GM12865 (cell line): ENCODE measurements around the gene SLMAP.

Experiments used
- DNase-seq: peaks from one replicate; pipeline ENCODE4 v3.0.0; 2010; ENCODE audit warnings: low read depth
- H3K4me3 ChIP-seq: 2 replicates; pipeline ENCODE4 v1.5.1; 2011; ENCODE audit warnings: mild to moderate bottlenecking, low read depth, low read length, control low read depth
- TF ChIP-seq, protein P1 (sequence below): IDR thresholded peaks from 2 replicates; pipeline ENCODE4 v1.5.1; 2011; ENCODE audit warnings: low read length, control low read depth, low read depth, inconsistent platforms; ENCODE audit not compliant: insufficient read depth; ENCODE audit errors: missing control alignments

SLMAP gene

DNA sequence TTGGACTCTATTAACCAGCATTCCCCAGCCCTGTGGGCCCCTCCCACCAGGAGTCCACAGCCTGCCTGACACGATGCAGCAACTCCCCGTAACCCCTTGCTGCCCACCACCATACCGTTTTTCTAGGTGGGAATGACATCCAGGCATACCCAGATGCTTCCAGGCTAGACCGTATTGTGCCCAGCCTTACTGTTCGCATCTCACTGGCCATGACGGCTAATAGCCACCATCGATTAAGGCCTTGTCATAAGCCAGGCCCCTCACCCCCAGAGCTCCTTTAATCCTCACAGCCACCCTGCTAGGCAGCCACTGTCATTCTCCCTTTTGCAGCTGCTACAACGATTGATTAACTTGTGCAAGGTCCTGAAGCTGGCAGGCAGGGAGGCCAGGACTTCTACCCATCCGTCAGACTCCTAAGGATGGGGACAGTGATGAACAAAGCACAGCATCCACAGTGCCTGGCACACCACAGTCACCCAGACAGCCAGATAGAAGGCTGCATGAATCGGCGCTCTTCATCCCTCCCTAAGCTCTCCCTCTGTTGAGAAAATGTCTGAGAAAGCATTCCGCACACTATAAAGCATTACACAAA, 192.1 kb downstream of the SLMAP start:
- DNase-seq: no peak
- TF ChIP-seq, protein P1, sequence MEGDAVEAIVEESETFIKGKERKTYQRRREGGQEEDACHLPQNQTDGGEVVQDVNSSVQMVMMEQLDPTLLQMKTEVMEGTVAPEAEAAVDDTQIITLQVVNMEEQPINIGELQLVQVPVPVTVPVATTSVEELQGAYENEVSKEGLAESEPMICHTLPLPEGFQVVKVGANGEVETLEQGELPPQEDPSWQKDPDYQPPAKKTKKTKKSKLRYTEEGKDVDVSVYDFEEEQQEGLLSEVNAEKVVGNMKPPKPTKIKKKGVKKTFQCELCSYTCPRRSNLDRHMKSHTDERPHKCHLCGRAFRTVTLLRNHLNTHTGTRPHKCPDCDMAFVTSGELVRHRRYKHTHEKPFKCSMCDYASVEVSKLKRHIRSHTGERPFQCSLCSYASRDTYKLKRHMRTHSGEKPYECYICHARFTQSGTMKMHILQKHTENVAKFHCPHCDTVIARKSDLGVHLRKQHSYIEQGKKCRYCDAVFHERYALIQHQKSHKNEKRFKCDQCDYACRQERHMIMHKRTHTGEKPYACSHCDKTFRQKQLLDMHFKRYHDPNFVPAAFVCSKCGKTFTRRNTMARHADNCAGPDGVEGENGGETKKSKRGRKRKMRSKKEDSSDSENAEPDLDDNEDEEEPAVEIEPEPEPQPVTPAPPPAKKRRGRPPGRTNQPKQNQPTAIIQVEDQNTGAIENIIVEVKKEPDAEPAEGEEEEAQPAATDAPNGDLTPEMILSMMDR: no peak
- H3K4me3 ChIP-seq: no peak overlapping the region

DNA sequence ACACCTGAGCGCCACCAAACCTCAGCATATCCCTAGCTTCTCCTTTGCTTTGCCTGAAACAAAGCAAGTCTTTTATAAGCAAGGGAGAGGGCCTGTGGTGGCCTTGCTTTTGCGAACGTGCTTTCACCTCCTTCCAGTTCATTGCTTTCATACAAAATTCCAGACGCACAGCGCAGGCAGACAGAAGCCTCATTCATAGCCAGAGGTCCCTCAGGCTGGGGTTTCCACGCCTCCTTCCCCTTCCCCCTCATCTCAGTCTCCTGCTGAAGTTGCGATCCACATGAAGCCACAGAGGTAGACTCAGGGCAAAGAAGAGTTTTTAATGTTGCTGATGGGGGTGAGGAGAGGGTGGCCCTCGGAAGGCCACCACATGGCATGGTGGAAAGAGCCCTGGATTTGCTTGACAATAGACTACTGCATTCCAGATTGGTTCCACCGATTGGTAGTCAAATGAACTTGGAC, 192.7 kb downstream of the SLMAP start:
- TF ChIP-seq, protein P1: no peak
- no peak for DNase-seq
- no peak overlapping the region for H3K4me3 ChIP-seq

DNA sequence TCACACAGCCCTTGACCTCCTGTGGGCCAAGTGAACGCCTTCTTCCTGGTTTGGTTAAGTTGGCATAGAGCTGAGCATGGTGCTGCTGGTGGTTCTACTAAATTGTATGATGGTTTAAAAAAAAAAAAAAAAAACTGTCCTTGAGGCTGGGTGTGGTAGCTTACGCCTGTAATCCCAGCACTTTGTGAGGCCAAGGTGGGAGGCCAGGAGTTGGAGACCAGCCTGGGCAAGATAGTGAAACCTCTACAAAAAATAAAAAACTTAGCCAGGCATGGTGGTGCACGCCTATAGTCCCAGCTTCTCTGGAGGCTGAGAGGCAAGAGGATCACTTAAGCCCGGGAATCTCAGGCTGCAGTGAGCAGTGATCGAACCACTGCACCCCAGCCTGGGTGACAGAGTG, 193.2 kb downstream of the SLMAP start:
- TF ChIP-seq, protein P1: no peak
- no peak overlapping the region for H3K4me3 ChIP-seq
- no peak for DNase-seq

DNA sequence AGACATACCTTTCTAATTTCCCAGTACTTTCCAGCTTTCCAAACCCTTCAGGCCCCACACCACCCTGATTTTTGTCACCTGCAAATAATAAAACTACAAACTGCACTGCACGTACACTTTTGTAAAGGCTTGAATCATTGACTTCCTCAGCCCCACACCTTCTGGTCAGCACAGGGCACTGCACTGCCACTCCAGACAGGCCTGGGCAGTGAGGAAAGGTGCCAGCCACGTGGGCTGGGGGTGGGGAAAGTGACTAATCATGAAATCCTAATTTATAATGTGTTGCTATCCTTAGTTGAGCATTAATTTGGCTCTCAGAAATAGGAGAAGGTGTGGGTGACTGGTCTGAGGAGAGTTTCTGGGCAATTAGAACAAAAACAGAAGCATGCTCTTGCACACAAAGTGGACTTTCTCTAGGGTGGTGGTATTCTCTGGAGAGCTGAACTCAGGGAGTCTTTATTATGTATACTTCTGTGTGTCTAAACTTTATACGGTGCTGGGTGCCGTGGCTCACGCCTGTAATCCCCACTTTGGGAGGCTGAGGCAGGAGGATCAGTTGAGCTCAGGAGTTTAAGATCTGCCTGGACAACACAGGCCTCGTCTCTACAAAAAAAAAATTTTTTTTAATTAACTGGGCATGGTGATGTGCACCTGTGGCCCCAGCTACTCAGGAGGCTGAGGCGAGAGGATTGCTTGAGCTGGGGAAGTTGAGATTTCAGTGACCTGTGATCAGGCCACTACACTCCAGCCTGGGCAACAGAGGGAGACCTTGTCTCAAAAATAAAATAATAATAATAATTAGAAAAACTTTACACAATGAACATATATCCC, 193.9 kb downstream of the SLMAP start:
- DNase-seq: no peak
- no peak overlapping the region for H3K4me3 ChIP-seq
- TF ChIP-seq, protein P1: no peak

DNA sequence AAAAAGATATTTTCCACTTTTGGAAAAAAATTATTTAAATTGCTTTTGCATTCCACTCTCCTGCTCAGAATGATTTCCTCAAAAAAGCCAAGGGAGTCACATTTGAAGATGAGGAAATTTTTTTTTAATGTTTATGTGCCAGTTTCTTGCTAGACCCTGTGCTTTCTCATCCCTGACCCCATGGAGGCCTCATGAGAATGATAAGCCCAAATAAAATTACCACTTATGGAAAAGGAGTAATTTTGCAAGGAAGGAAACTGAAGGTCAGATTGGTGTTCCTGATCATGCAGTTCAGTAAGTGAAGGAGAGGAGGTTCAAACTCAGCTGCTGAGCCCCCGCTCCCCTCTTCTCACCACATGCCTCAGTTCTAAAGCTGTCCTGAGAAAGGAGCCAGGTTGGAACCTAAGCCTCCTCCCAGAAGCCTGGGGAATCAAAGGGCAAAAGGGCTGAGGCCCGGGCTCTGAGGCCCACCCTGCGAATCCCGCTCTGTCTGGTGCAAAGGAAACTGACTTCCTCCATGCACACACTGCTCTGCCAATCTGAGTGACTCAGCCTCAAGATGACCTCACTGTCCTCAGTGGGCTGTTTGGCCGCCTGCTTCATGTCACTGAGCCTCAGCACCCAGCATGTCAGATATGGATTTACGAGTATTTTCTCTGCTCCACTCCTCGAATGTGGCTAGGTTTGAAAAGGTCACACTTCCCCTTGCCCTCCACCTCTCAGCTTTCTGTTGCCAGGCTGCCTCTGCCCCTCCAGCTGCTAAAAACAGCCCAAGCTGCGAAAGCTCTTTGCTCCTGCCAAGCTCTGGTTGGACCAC, 195.2 kb downstream of the SLMAP start:
- no peak for DNase-seq
- no peak overlapping the region for H3K4me3 ChIP-seq
- TF ChIP-seq, protein P1: no peak

DNA sequence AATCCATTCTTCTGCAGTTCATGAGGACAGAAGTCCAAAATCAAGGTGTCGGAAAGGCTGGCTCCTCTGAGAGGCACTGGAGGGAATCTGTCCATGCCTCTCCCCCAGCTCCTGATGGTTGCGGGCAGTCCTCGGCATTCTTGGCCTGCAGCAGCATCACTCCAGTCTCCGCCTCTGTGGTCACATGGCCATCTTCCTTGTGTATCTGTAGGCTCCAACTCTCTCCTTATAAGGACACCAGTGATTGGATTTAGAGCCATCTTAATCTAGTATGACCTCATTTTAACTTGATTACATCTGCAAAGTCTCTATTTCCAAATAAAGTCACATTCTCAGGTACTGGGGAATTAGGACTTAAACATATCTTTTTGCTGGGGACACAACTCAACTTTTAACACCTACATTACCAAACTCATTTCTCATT, 196.1 kb downstream of the SLMAP start:
- TF ChIP-seq, protein P1: no peak
- no peak overlapping the region for H3K4me3 ChIP-seq
- DNase-seq: no peak
